ENCODE measurements around the gene H2BW1.
"Not testable (repeated sequence)": the region's sequence is repeated elsewhere in the genome, so short reads cannot be mapped to it uniquely, and the experiment has no call there.

Gene H2BW1, protein sequence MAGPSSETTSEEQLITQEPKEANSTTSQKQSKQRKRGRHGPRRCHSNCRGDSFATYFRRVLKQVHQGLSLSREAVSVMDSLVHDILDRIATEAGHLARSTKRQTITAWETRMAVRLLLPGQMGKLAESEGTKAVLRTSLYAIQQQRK

DNA sequence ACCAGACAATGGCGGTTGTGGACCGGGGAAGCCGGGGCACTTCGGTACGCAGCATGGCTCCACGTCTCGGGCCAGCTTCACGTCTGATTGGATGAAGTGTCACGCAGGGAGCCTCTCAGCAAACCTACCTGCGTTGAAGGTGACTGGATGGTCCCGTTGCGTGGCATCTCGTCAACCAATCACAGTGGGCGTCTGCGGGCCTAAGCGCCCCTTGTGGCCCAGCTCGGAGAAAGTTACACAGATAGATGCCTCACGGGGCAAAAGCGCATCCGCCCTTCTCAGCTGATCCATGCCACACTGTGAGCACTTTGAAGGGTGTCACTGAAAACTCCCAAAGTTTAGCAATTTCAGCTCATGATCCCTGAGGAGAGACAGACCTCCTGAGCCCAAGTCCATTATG lies at the start of gene H2BW1:
Gene H2BW1 (minus strand): TSS at position 103 of the 400 bp plus-strand sequence. CDS start 132 bp downstream, outside the sequence.
- Histone ChIP-seq H3K27ac (ENCODE audit: low read depth, low read length) (no peak within 1 kb of the TSS), H3K36me3 (ENCODE audit: control insufficient read depth, insufficient read depth, low read length) (no peaks in the 10 kb centered on the region), H3K4me1 (ENCODE audit: control insufficient read depth, insufficient read depth, low read length) (no peaks in the 10 kb centered on the region), H3K27me3 (ENCODE audit: control insufficient read depth, insufficient read depth, low read length) (peaks cover 35% of the 10 kb centered on the region), H3K4me3 (ENCODE audit: low read depth, low read length) (no peak within 1 kb of the TSS), H3K9ac (ENCODE audit: low read length) (no peak within 1 kb of the TSS), H3K9me3 (ENCODE audit: control insufficient read depth, insufficient read depth, low read depth, low read length) (no peaks in the 10 kb centered on the region)

DNA sequence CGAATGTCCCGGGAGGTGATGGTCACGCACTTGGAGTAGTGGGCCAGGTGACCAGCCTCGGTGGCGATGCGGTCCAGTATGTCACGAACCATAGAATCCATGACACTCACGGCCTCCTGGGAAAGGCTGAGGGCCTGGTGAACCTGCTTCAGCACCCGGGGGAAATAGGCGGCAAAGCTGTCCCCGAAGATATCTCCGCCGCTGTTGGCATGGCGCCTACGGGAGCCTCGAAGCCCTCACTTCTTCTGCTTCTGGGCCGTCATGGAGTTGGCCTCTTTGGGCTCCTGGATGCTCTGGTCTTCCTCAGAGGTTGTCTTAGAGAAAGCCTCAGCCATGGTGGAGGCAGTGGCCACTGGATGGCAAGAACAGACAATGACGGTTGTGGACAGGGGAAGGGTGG lies 49.1 kb upstream of the H2BW1 start:
- not testable (repeated sequence) for H3K9me3 ChIP-seq (ENCODE audit: control insufficient read depth, insufficient read depth, low read depth, low read length); H3K27me3 ChIP-seq (ENCODE audit: control insufficient read depth, insufficient read depth, low read length); H3K27ac ChIP-seq (ENCODE audit: low read depth, low read length); H3K36me3 ChIP-seq (ENCODE audit: control insufficient read depth, insufficient read depth, low read length); H3K4me3 ChIP-seq (ENCODE audit: low read depth, low read length); H3K4me1 ChIP-seq (ENCODE audit: control insufficient read depth, insufficient read depth, low read length); H3K9ac ChIP-seq (ENCODE audit: low read length)

DNA sequence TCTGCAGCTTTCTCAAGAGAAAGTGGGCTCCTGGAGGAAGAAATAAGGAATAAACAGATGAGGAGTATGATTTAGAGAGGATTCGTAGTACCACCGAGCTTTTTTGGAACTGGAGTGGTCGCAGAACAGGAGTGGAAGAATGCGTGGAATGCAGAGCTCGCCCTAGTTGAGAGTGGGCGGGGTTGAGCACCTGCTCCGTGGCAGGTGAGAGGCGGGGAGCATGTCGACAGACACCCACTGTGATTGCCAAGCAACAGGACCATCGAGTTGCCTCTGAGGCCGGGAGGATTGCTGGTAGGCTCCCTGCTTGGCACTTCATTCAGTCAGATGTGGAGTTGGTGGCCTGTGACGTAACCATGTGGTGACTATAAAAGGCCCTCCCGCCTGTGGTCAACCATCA lies 41.4 kb upstream of the H2BW1 start:
- not testable (repeated sequence) for H3K36me3 ChIP-seq (ENCODE audit: control insufficient read depth, insufficient read depth, low read length); H3K9me3 ChIP-seq (ENCODE audit: control insufficient read depth, insufficient read depth, low read depth, low read length); H3K4me1 ChIP-seq (ENCODE audit: control insufficient read depth, insufficient read depth, low read length); H3K9ac ChIP-seq (ENCODE audit: low read length); H3K27me3 ChIP-seq (ENCODE audit: control insufficient read depth, insufficient read depth, low read length); H3K27ac ChIP-seq (ENCODE audit: low read depth, low read length); H3K4me3 ChIP-seq (ENCODE audit: low read depth, low read length)

DNA sequence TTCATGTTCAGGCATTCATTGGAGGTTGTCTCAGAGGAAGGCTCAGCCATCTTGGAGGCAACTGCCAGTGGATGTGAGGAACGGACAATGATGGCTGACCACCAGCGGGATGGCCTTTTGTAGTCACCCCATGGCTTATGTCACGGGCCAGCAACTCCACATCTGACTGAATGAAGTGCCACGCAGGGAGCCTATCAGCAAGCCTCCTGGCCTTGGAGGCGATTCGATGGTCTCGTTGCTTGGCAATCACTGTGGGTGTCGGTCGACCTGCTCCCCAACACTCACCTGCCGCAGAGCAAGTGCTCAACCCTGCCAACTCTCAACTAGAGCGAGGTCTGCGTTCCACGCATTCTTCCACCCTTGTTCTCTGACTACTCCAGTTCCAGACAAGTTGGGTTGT lies 33.7 kb upstream of the H2BW1 start:
- H3K36me3 ChIP-seq (ENCODE audit: control insufficient read depth, insufficient read depth, low read length): no peaks in the 10 kb centered on the region
- no peak overlapping the region for H3K27ac ChIP-seq (ENCODE audit: low read depth, low read length)
- H3K27me3 ChIP-seq (ENCODE audit: control insufficient read depth, insufficient read depth, low read length): peaks cover 29% of the 10 kb centered on the region; the same call in 1 of the 2 replicates
- H3K4me1 ChIP-seq (ENCODE audit: control insufficient read depth, insufficient read depth, low read length): no peaks in the 10 kb centered on the region
- H3K9me3 ChIP-seq (ENCODE audit: control insufficient read depth, insufficient read depth, low read depth, low read length): no peaks in the 10 kb centered on the region
- H3K9ac ChIP-seq (ENCODE audit: low read length): no peak overlapping the region
- H3K4me3 ChIP-seq (ENCODE audit: low read depth, low read length): no peak overlapping the region

DNA sequence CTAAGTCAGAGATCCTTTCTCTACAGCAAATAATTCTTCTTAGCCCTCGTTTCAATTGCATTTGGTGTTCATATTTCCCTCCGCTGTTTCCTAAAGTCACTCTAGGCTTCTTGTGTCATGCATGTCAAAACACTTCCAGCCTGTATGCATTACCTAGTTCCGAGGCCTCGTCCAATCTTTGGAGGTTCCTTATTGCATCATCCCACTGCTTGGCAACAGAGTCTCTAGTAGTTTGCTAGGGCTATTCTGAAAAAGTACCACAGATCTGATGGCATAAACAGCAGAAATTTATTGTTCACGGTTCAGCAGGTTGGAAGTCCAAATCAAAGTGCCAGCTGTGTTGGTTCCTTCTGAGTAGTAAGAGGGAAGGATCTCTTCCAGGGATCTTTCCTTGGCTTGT lies 32.1 kb upstream of the H2BW1 start:
- Histone ChIP-seq H3K9ac (ENCODE audit: low read length) (no peak overlapping the region), H3K9me3 (ENCODE audit: control insufficient read depth, insufficient read depth, low read depth, low read length) (no peaks in the 10 kb centered on the region), H3K4me1 (ENCODE audit: control insufficient read depth, insufficient read depth, low read length) (no peaks in the 10 kb centered on the region), H3K36me3 (ENCODE audit: control insufficient read depth, insufficient read depth, low read length) (no peaks in the 10 kb centered on the region), H3K27ac (ENCODE audit: low read depth, low read length) (no peak overlapping the region), H3K4me3 (ENCODE audit: low read depth, low read length) (no peak overlapping the region), H3K27me3 (ENCODE audit: control insufficient read depth, insufficient read depth, low read length) (peaks cover 33% of the 10 kb centered on the region; the same call in 1 of the 2 replicates)

DNA sequence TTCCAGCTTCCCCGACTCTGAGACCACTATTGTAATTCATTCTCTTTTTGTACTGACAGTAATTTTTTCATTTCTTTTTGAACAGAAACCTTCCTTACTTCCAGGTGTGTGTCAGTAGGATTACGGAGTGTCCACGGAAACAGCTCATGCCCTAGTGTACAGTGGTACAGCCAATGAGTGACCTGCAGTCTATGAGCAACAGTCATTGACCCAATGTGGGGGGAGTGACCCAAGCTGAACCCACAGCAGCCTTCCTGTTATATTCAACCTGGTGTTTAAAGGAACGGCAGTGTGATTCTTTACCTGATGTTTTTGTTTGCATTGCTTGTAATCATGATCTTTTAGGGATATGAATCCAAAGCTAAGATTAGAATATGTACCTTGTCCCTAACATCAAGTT lies 27.5 kb upstream of the H2BW1 start:
- Histone ChIP-seq H3K4me1 (ENCODE audit: control insufficient read depth, insufficient read depth, low read length) (no peaks in the 10 kb centered on the region), H3K27me3 (ENCODE audit: control insufficient read depth, insufficient read depth, low read length) (peaks cover 28% of the 10 kb centered on the region; the same call in 1 of the 2 replicates), H3K4me3 (ENCODE audit: low read depth, low read length) (no peak overlapping the region), H3K9ac (ENCODE audit: low read length) (no peak overlapping the region), H3K27ac (ENCODE audit: low read depth, low read length) (no peak overlapping the region), H3K9me3 (ENCODE audit: control insufficient read depth, insufficient read depth, low read depth, low read length) (0 out of 2 replicates have a peak, but pooled peaks cover 7% of the 10 kb centered on the region), H3K36me3 (ENCODE audit: control insufficient read depth, insufficient read depth, low read length) (no peaks in the 10 kb centered on the region)

DNA sequence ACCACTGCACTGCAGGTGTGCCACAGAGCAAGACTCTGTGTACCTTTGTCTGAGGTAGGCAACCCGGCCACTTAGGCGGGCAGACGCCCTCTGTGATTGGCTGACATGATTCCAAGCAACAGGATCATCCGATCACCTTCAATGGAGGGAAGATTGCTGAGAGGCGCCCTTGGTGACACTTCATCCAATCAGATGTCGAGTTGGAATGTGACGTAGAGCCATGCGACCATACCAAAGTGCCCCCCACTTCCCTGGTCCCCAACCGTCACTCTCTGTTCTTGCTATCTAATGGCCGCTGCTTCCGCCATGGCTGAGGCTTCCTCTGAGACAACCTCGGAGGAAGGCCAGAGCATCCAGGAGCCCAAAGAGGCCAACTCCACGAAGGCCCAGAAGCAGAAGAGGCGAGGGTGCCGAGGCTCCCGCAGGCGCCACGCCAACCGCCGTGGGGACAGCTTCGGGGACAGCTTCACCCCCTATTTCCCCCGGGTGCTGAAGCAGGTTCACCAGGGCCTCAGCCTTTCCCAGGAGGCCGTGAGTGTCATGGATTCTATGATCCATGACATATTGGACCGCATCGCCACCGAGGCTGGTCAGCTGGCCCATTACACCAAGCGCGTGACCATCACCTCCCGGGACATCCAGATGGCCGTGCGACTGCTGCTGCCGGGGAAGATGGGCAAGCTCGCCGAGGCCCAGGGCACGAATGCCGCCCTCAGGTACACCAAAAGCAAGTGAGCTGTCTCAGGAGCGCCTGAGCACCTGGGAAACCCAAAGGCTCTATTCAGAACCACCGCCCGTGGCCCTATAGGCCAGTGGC lies 26.4 kb upstream of the H2BW1 start, which contains the start of gene H2BW2:
Gene H2BW2 (plus strand): TSS at position 268 of the 817 bp plus-strand sequence. CDS start 39 bp downstream, at position 307.
- Histone ChIP-seq H3K4me1 (ENCODE audit: control insufficient read depth, insufficient read depth, low read length) (no peaks in the 10 kb centered on the region), H3K4me3 (ENCODE audit: low read depth, low read length) (no peak within 1 kb of the TSS), H3K27ac (ENCODE audit: low read depth, low read length) (no peak within 1 kb of the TSS), H3K27me3 (ENCODE audit: control insufficient read depth, insufficient read depth, low read length) (peaks cover 21% of the 10 kb centered on the region; the same call in 1 of the 2 replicates), H3K9me3 (ENCODE audit: control insufficient read depth, insufficient read depth, low read depth, low read length) (0 out of 2 replicates have a peak, but pooled peaks cover 7% of the 10 kb centered on the region), H3K9ac (ENCODE audit: low read length) (no peak within 1 kb of the TSS), H3K36me3 (ENCODE audit: control insufficient read depth, insufficient read depth, low read length) (no peaks in the 10 kb centered on the region)

DNA sequence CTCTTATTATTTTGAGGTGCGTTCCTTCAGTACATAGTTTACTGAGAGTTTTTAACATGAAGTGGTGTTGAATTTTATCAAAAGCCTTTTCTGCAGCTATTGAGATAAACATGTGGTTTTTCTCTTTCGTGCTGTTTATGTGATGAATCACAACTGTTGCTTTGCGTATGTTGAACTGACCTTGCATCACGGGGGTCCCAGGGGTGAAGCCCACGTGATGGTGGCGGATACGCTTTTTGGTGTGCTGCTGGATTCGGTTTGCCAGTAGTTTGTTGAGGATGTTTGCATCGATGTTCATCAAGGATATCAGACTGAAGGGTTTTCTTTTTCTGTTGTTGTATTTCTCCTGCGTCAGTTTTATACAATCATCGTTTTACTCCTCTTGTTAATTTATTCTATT lies 4.6 kb upstream of the H2BW1 start:
- 0 out of 2 replicates have a peak, but pooled peaks cover 5% of the 10 kb centered on the region for H3K9me3 ChIP-seq (ENCODE audit: control insufficient read depth, insufficient read depth, low read depth, low read length)
- H3K36me3 ChIP-seq (ENCODE audit: control insufficient read depth, insufficient read depth, low read length): no peaks in the 10 kb centered on the region
- no peaks in the 10 kb centered on the region for H3K4me1 ChIP-seq (ENCODE audit: control insufficient read depth, insufficient read depth, low read length)
- no peak overlapping the region for H3K27ac ChIP-seq (ENCODE audit: low read depth, low read length)
- peaks cover 33% of the 10 kb centered on the region; the same call in 1 of the 2 replicates for H3K27me3 ChIP-seq (ENCODE audit: control insufficient read depth, insufficient read depth, low read length)
- H3K9ac ChIP-seq (ENCODE audit: low read length): no peak overlapping the region
- H3K4me3 ChIP-seq (ENCODE audit: low read depth, low read length): no peak overlapping the region

DNA sequence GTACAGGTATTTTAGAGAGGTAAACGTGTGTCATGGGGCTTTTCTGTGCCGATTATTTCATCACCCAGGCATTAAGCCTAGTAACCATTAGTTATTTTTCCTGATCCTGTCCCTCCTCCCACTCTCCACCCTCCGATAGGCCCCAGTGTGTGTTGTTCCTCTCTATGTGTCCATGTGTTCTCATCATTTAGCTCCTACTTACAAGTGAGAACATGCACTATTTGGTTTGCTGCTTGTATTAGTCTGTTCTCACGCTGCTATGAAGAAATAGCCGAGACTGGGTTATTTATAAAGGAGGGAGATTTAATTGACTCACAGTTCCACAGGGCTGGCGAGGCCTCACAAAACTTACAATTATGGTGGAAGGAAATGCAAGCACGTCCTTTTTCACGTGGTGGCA lies 2.1 kb upstream of the H2BW1 start:
- H3K4me1 ChIP-seq (ENCODE audit: control insufficient read depth, insufficient read depth, low read length); H3K9me3 ChIP-seq (ENCODE audit: control insufficient read depth, insufficient read depth, low read depth, low read length); H3K36me3 ChIP-seq (ENCODE audit: control insufficient read depth, insufficient read depth, low read length); H3K27ac ChIP-seq (ENCODE audit: low read depth, low read length); H3K9ac ChIP-seq (ENCODE audit: low read length); H3K4me3 ChIP-seq (ENCODE audit: low read depth, low read length): not testable (repeated sequence)
- peaks cover 31% of the 10 kb centered on the region; the same call in 1 of the 2 replicates for H3K27me3 ChIP-seq (ENCODE audit: control insufficient read depth, insufficient read depth, low read length)

DNA sequence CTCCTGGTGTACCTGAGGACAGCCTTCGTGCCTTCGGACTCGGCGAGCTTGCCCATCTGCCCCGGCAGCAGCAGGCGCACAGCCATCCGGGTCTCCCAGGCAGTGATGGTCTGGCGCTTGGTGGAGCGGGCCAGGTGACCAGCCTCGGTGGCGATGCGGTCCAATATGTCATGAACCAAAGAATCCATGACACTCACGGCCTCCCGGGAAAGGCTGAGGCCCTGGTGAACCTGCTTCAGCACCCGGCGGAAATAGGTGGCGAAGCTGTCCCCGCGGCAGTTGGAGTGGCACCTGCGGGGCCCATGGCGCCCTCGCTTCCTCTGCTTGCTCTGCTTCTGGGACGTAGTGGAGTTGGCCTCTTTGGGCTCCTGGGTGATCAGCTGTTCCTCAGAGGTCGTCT lies 350 bp downstream of the H2BW1 start:
- Histone ChIP-seq H3K36me3 (ENCODE audit: control insufficient read depth, insufficient read depth, low read length) (no peaks in the 10 kb centered on the region), H3K9me3 (ENCODE audit: control insufficient read depth, insufficient read depth, low read depth, low read length) (no peaks in the 10 kb centered on the region), H3K4me3 (ENCODE audit: low read depth, low read length) (no peak overlapping the region), H3K4me1 (ENCODE audit: control insufficient read depth, insufficient read depth, low read length) (no peaks in the 10 kb centered on the region), H3K27me3 (ENCODE audit: control insufficient read depth, insufficient read depth, low read length) (peaks cover 38% of the 10 kb centered on the region), H3K9ac (ENCODE audit: low read length) (no peak overlapping the region), H3K27ac (ENCODE audit: low read depth, low read length) (no peak overlapping the region)

DNA sequence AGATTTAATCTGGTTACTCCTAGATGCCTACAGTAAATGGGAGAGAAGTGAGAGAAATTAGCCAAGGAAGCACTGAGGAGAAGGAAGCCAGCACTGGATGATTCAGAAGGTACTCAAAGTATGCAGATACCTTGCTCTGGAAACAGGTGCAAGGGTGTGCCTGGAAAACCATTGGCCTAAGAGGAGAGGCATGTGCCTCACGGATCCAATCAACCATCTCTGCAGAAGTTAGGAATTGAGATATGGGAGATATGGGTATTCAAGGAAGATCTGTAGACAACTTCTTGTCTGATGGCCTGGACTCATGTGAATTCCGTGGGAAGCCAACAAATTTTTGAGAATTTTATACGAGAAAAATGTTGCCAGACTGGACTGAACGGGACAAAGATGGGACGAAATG lies 4.7 kb downstream of the H2BW1 start:
- Histone ChIP-seq H3K9ac (ENCODE audit: low read length) (no peak overlapping the region), H3K9me3 (ENCODE audit: control insufficient read depth, insufficient read depth, low read depth, low read length) (no peaks in the 10 kb centered on the region), H3K36me3 (ENCODE audit: control insufficient read depth, insufficient read depth, low read length) (no peaks in the 10 kb centered on the region), H3K27ac (ENCODE audit: low read depth, low read length) (no peak overlapping the region), H3K4me3 (ENCODE audit: low read depth, low read length) (no peak overlapping the region), H3K27me3 (ENCODE audit: control insufficient read depth, insufficient read depth, low read length) (peaks cover 51% of the 10 kb centered on the region), H3K4me1 (ENCODE audit: control insufficient read depth, insufficient read depth, low read length) (no peaks in the 10 kb centered on the region)
